HG03175 (cell line): ENCODE measurements around the gene ERC1.
"Not testable (repeated sequence)": the region's sequence is repeated elsewhere in the genome, so short reads cannot be mapped to it uniquely, and the experiment has no call there.

Source experiments
- ATAC-seq: cut with Tn5 transposase; IDR thresholded peaks from one replicate; pipeline ENCODE4 v1.9.1; 2021; ENCODE audit warnings: mild to moderate bottlenecking, moderate library complexity; ENCODE audit not compliant: unreplicated experiment

The ERC1 gene

DNA sequence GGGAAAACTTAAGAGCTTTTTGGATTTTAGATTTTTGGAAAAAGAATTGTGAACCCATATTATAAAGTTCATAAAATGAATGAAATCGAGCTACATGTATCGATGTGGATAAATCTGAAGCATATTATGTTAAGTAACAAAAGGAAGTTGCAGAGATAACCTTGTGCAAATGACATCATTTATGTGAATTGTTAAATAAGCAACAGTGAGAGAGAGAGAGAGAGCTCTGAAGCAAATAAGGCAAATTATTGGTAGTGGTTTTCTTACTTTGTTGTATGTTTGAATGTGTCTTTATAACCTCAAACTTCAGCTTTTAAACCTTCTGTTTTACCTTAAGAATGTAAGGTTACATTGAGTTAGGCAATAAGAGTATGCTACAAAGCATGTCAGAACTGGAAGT lies 78.8 kb downstream of the ERC1 start:
- ATAC-seq: no peak

DNA sequence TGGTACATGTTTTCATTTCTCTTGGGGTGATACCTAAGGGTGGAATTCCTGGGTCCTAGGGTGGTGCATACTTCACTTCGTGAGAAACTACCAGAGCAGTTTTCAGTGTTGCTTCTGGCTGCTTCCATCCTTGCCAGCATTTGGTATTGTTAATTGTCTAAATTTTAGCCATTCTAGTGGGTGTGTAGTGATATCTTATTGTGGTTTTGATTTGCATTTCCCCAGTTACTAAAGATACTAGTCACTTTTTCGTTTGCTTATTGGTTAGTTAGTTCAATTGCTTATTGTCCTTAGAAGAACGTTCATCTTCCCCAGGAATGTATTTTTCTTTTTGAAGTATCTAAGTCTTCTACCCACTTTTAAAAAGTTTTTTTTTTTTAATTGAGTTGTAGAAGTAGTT lies 80.2 kb downstream of the ERC1 start:
- no peak for ATAC-seq

DNA sequence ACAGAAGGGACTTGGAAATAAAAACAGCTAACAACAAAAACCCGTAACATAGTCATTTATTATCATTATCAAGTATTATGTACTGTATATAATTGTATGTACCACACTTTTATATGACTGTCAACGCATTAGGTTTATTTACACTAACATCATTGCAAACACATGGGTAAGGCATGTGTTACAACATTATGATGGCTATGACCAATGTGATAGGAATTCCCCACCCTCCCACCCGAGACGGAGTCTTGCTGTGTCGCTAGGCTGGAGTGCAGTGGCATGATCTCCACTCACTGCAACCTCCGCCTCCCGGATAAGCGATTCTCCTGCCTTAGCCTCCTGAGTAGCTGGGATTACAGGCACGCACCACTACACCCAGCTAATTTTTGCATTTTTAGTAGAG lies 82.6 kb downstream of the ERC1 start:
- ATAC-seq: no peak

DNA sequence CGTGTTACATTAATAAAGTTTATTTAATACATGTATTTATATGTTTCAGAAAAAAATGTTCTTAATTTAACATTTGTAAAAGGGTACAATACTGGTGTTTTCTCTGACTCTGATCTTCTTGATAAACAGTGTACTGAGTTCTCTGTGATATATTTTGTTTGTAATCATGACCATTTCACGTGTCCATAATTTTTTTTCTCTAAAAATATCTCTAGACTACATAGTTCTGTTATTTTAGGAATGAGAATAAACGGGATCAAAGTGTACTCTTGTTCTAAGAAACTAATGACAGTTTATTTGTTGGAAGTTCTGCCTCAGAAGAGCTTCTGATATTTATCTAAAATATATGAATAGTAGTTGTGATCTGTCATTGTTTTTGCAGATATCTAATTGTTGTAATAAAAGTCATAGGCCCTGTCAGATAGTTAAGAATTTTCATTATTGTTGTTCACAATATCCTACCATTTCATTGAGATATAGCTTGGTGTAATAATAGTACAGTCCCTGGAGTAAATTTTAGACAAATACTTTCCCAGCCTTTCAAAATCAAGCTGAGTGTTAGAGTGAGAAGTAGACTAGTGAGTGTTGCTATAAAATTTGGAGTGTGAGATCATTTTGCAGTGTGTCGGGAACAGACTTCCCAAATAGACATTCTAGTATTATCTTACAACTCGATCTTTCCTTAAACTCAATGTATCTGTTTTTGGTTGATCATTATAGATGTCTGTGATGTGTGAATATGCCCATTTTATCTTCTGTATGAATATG lies 86.2 kb downstream of the ERC1 start:
- ATAC-seq: no peak

DNA sequence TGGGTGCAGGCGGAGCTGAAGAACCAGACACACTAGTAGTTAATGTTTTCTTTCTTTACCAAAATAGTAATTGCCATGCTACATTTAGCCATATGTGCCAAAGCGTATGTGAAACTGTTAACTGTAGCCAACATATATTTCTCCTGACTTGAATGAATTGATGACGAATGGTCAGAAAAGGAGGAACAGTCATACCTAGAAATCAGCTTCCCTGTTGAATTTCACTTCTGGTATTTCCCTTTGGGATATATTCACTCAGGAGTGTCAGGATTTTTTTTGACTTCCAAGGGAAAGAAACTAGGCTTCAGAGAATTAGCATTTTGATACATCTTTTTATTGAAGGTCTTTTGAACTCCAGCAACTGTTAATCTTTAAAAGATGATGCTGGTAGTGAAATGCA lies 87.0 kb downstream of the ERC1 start:
- ATAC-seq: no peak

DNA sequence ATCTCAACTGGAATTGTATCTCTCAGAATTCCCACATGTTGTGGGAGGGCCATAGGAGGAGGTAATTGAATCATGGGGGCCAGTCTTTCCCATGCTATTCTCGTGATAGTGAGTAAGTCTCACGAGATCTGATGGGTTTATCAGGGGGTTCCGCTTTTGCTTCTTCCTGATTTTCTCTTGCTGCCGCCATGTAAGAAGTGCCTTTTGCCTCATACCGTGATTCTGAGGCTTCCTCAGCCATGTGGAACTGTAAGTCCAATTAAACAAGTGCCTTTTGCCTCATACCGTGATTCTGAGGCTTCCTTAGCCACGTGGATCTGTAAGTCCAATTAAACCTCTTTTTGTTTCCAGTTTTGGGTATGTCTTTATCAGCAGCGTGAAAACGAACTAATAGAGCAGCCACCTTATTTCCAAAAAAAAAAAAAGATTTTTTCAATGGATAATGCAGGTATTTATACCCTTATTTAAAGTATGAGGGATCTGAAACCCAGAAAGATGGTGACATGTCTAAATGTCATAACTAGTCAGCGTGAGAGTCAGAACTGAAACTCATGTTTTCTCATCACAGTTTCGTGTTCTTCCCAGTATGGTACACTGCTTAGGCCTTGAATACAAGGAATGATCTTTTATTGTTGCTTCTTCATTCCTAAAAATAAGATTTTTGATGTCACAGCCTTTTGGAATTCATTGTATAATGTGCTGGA lies 89.6 kb downstream of the ERC1 start:
- ATAC-seq: peak; percentile 64

DNA sequence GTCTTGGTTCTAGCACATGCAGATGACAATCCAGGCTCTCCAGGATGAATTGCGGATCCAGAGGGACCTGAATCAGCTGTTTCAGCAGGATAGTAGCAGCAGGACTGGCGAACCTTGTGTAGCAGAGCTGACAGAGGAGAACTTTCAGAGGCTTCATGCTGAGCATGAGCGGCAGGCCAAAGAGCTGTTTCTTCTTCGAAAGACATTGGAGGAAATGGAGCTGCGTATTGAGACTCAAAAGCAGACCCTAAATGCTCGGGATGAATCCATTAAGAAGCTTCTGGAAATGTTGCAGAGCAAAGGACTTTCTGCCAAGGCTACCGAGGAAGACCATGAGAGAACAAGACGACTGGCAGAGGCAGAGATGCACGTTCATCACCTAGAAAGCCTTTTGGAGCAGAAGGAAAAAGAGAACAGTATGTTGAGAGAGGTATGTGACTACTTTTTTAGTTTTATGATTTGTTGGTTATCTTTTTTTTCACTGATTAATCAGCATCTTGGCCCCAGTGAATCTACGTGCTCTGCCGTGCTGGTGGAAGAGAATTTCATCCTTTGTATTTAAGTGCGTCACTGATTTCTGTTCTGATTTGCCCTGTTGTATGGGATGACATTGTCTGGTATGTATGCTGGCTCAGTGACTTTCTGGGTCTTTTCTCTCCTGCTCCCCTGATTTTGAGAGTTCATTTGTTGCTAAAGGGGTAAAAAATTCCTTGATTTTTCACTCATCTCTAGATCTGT lies 92.3 kb downstream of the ERC1 start:
- ATAC-seq: no peak

DNA sequence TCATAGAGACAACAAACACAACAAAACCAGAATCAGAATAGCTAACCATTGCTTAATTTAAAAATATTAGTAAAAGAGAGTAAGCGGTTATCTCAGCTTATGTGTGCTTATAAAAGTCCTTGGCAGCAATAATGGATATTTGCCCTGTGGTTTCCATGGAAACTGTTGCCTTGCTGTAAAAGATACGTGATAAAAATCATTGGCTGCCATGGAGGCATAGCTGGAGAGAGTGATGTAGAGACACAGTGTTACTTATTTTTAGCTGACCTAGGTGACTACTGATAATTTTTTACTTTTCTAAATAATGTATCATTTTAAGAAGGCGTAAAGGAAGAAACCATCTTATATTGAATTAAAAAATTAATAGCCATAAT lies 92.9 kb downstream of the ERC1 start:
- no peak for ATAC-seq

DNA sequence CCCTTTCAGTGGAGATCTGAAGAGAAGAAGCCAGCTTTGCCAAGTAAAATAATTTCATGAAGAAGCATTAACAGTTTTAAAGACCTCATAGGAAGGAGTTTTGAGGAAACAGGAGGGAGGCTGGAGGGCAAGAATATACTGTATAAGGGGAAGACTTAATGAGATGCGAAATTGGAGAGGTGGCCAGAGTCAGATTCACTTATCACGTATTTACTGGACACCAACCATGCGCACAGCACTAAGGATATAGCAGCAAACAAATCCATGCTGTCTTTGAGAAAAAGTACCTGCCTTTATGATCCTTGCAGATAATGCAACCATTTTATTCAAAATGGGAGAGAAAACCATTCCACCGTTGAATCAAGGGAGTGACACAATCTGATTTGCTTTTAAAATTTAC lies 100.3 kb downstream of the ERC1 start:
- no peak for ATAC-seq

DNA sequence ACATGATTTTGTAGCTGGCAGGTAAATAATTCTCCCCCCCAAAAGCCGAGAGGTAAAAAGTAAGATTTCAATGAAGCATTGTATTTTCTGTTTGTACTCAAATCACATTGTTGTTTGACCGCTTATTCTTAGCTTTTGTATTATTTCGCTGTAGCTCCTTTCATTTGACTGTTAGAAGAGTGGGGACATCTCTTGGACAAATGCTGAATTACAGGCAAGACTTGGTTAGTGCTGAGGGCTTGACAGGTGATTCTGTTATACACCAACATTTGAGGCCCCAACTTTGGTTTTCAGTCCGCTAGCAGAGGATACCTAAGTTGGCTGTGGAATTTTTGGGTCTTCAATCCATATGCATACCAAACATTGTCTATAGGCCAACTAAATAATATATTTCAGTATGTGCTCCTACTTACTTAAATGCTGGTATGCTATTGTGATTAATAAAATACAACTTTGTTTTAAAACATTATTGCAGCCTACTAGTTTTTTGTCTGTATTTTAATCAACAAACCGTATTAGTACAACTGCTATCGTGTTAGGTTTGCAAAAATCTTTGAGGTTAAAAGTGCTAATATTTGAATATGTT lies 102.2 kb downstream of the ERC1 start:
- no peak for ATAC-seq

DNA sequence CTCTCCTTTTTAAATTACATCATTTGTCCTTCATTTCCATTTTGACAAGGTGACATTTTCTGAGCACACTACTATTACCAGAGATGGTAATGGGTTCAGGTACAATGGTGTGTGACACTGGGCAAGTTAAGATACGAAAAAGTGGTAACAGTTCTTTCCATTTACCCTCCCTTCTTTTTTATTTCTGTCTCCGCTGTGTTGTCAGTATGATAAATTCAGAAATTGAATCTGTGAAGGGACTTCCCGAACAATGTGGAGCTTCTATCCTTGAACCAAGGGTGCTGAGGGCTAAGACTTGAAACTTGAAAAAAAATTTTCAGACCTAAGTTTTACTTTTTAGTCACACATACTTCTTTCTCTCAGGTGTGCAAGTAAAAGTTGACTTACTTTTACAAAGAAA lies 103.7 kb downstream of the ERC1 start:
- no peak for ATAC-seq

DNA sequence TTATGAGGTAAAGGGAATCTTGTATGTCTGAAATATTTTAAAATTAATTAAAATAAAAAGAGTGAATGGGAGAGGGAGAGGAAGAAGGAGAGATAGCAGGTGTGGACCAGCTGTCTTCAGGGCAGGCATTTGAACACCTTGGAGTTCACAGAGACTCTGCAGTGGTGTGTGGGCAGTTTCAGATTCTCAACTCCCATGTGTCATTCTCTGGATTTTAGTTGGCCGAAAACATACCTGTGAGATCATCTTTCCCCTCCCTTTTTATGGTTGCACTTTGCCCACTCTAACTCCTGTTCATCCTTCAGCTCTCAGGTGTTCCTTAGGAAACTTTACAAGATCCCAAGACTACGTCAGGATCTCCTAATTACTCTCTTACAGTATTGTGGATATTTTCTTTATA lies 108.1 kb downstream of the ERC1 start:
- ATAC-seq: no peak

DNA sequence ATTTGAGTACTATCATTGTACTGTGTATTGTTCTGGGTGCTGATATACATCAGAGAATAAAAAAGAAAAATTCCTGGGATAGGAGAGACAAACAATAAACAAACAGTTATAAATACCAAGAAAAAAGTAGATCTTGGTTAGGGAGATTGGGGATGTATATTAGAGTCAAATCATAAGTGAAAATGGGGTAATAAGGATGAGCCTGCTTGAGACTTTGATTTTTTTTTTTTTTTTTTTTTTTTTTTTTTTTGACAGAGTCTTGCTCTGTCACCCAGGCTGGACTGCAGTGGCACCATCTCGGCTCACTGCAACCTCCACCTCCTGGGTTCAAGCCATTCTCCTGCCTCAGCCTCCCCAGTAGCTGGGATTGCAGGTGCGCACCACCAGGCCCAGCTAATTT lies 108.6 kb downstream of the ERC1 start:
- ATAC-seq: not testable (repeated sequence)

DNA sequence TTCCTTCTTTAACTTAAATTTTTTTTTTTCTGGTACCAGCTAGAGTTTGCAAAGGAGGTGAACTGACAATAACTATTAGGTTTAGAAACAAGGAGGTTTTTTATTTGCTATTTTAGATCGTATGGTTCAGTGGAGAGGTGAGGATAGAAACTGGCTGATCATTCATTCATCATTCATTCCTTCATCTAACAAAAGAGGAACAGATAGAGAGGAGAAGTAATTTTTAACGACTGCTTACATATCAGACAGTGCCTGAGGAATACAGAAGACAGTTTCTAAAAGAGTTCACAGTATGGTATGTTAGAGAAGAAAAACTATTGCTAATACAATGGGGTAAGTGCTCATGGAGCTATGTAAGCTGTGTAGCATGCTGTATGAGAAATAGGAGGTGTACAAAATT lies 111.1 kb downstream of the ERC1 start:
- ATAC-seq: no peak

DNA sequence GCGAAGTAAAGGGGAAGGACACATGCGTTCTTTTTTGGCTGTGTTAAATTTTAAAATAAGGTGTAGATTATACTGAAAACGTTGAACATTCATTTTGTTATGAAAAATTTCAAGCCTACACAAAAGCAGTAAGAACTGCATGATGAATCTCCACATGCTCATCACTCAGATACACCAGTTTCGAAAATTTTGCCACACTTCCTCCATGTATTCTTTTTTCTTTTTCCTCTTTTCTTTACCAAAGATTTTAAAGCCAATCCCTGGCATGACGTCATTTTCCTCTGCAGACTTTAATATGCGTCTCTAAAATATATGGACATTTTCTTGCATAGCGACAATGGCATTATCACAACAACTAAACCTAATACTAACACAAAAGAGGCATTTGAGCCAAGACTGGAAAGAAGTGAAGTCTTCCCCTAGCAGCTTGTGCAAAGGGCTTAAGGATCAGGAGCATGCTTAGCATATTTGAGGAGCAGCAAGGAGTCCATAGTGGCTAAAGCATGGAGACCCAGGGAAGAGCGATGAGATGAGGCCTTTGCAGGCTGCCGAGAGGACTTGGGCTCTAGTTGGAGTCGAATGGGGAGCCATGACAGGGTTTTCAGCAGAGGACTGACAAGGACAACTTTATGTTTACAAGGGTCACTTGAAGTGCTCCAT lies 111.9 kb downstream of the ERC1 start:
- no peak for ATAC-seq

DNA sequence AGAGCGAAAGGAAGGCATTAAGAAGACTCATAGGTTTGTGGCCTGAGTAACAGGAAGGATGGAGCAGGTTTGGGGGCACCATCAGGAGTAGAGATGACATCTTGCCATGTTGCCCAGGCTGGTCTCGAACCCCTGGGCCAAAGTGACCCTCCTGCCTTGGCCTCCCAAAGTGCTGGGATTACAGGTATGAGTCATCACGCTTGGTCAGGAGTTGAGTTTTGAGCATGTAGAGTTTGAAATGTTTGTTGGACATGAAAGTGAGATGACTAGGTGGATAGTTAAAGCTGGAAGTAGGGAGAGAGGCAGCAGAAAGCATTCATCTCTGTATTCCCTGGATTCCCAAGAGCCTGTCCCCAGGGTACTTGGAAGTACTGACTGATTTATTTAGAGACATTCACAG lies 112.6 kb downstream of the ERC1 start:
- no peak for ATAC-seq

DNA sequence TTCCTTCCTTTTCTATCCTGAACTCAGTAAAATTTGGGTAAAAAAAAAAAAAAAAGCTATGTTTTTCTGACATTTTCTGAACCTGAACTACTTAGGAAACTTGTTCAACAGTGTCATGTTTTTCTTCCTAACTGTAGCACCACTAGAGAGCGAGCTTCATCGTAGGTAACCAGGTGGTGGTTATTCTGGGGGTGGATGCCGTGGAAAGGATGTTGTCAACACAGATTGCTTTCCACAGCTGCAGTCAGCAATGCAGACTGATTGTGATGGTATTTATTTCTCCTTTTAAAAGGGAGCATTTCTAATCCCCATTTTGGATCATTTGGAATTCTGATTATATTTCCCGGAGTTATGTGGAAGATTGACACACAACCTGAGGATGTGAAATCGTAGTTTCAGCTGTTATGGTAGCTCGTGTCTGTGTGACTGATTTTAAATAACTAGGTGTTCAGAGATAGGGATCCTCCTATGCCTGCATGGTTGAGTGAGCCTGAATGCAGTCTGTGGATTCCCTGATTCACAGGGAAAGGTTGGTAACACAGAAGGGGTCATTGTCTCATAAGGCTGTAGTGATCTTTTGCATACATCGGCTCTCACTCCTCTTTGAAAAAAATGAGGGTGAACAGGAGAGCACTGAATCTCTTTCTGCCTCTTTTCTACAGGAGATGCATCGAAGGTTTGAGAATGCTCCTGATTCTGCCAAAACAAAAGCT lies 113.2 kb downstream of the ERC1 start:
- no peak for ATAC-seq

DNA sequence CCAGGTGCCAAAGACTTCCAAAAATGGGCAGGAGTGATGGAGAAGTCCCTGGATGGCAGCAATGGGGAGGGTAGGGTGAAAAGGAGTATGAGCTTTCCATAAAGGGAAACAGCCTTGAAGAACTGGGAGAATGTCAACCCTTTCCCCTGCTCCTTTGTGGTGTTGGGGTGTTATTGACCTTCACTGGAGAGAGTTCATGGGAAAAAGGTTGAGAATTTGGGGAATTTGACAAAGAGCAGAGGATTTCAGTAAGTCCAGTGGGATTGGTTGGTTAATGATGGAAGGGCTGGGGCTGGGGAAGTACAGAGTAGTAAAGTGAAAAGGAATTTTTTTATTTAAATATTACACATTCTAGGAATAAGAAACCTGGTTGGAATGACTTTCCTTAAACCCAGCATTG lies 116.6 kb downstream of the ERC1 start:
- ATAC-seq: no peak

DNA sequence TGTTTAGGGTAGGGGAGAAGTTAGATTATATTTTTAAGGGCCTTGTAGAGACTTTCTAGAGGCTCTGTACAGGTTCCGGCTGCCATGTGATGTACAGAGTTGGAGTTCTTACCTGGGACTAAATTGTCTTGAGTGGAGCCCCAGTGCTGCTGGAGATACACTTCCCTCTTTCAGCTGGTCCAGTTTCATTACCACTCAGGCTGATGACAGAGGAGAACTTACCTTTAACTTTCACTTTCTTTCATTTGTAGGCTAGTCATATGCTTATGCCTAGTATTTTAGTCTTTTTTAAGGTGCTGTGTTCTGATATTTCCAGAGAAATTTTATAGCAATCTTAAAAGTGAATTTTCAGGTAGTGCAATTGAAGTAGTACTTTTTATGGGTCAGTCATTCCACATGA lies 117.3 kb downstream of the ERC1 start:
- peak; percentile 96 for ATAC-seq

DNA sequence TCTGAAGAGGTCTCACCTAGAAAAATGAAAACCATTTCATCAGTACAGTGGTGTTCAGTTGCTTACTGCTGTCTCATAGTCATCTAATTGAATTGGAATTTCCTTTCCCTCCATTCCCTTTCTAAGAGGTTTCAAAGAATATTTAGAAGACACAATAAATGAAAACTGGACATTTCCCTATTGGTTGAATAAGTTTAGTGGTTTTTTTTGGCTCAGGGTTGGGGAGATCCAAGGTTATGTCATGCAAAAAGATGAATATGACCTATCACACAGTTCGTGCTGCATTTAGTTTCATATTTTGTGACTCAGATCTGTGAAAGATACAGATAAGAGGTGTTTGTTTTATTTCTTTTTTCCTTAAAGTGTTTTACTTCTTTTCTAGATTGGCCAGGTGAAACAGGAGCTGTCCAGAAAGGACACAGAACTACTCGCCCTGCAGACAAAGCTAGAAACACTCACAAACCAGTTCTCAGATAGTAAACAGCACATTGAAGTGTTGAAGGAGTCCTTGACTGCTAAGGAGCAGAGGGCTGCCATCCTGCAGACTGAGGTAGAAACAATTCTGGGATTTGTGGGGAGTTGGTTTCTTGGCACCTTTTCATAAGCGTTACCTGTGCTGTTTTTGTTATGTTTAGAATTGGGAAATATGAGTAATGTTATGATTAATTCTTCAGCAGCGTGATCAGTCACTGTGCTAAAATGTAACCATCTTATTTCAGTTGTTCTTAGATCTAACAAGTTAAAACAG lies 124.6 kb downstream of the ERC1 start:
- ATAC-seq: no peak
